Left lung (tissue), 10 donors: ENCODE results near the gene EFNA5. TPM values are rescaled to one million over a fixed set of nuclear protein-coding genes. Genes with fewer than 3 reads are reported as not detected.

Source experiments
- ATAC-seq: fragments of 200-7000 bp; cut with Tn5 transposase; one replicate; pipeline ENCODE4 v1.9.1; 2020; ENCODE audit warnings: moderate library complexity
- DNase-seq, 4 donors: peaks; one replicate each; pipeline ENCODE4 v3.0.0-alpha.2; 2013 to 2020
- H3K27ac ChIP-seq, 2 donors: fragments of 200-600 bp; sonication (generic) in 1 of 2; one replicate each; pipeline versions ENCODE4 v1.5.0 to v1.8.0; 2020 to 2021
- H3K27me3 ChIP-seq, 2 donors: fragments of 200-600 bp; sonication (generic) in 1 of 2; one replicate each; pipeline versions ENCODE4 v1.5.0 to v1.8.0; 2020 to 2021
- H3K36me3 ChIP-seq, 2 donors: fragments of 200-600 bp; sonication (generic) in 1 of 2; one replicate each; pipeline versions ENCODE4 v1.5.0 to v1.8.0; 2020 to 2021
- H3K4me1 ChIP-seq, 2 donors: fragments of 200-600 bp; one replicate each; pipeline ENCODE4 v1.8.0; 2021
- H3K4me3 ChIP-seq, 2 donors: fragments of 200-600 bp; sonication (generic) in 1 of 2; one replicate each; pipeline versions ENCODE4 v1.5.0 to v1.8.0; 2020 to 2021; ENCODE audit warnings: mild to moderate bottlenecking in 1 of 2
- H3K9me3 ChIP-seq, 2 donors: fragments of 200-600 bp; sonication (generic) in 1 of 2; one replicate each; pipeline versions ENCODE4 v1.5.0 to v1.8.0; 2020 to 2021
- CTCF ChIP-seq, 2 donors: fragments of 200-600 bp; sonication (generic) in 1 of 2; IDR thresholded peaks; one replicate each; pipeline versions ENCODE4 v1.5.0 to v1.8.0; 2021; ENCODE audit warnings: antibody characterized with exemption in 2 of 2
- intact Hi-C, 2 donors: fragments of 100-400 bp; cut with DNase I; formaldehyde crosslinking; loops; one replicate each; pipeline versions ENCODE4 v1.11.2 to v1.14.2; 2022
- polyA plus RNA-seq, 6 donors: library from polyadenylated mRNA; unstranded; fragments of 120-200 nt; gene quantifications; one replicate each; pipeline ENCODE4 v1.2.1, GENCODE V29; 2013; ENCODE audit not compliant: insufficient read length in 6 of 6
- total RNA-seq, 2 donors: library from RNA; stranded (reverse); fragmentation: NEBNext Ultra II Directional; extraction: Animal tissue kit (Norgen Biotek cat#: 25700); gene quantifications; one replicate each; pipeline ENCODE4 v1.2.1, GENCODE V29; 2021
- donor health status: DM: no; HTN: yes; CAD: no.
- donor health status: DM: no; HTN: no; CAD: no.

EFNA5 gene
- total and polyA plus RNA-seq, 8 donors, result 8.8 to 28.3 (median 22.8) TPM

GRCh38 chr5:107508097-107508496 is 162.6 kb downstream of the EFNA5 start:
- Histone ChIP-seq H3K4me1 (no peaks in the 10 kb centered on the region), H3K27me3 (no peaks in the 10 kb centered on the region), H3K4me3 (no peak overlapping the region), H3K9me3 (no peaks in the 10 kb centered on the region), H3K36me3 (no peaks in the 10 kb centered on the region), H3K27ac (no peak overlapping the region)
- DNase-seq, result no peak
- no peak for TF ChIP-seq CTCF (IDR thresholded peaks at IDR 0.05)
- ATAC-seq, result peak; percentile 19
- intact Hi-C loops, result no loop called here

GRCh38 chr5:107505763-107506534 is 164.8 kb downstream of the EFNA5 start:
- no peak for TF ChIP-seq CTCF (IDR thresholded peaks at IDR 0.05)
- H3K27ac ChIP-seq, result peak overlapping the region; percentile 9 to 44
- peak in 2 of 4 donors; percentile 15 to 43 for DNase-seq

GRCh38 chr5:107504424-107504823 is 166.3 kb downstream of the EFNA5 start:
- intact Hi-C loops, result no loop called here
- DNase-seq (no peak), ATAC-seq (no peak)
- Histone ChIP-seq H3K36me3 (no peaks in the 10 kb centered on the region), H3K4me3 (no peak overlapping the region), H3K27ac (no peak overlapping the region), H3K9me3 (no peaks in the 10 kb centered on the region), H3K27me3 (no peaks in the 10 kb centered on the region), H3K4me1 (no peaks in the 10 kb centered on the region)
- no peak for TF ChIP-seq CTCF (IDR thresholded peaks at IDR 0.05)

More at GRCh38 chr5:107505763-107506534, 164.8 kb downstream of the EFNA5 start:
- intact Hi-C loops, result no loop called here
- no peaks in the 10 kb centered on the region for H3K4me1 ChIP-seq
- H3K27me3 ChIP-seq, result no peaks in the 10 kb centered on the region
- no peak overlapping the region for H3K4me3 ChIP-seq
- H3K36me3 ChIP-seq, result no peaks in the 10 kb centered on the region
- ATAC-seq, result peak; percentile 94
- H3K9me3 ChIP-seq, result no peaks in the 10 kb centered on the region

GRCh38 chr5:107502676-107503060 is 168.1 kb downstream of the EFNA5 start:
- Histone ChIP-seq H3K4me1 (no peaks in the 10 kb centered on the region), H3K27me3 (no peaks in the 10 kb centered on the region), H3K4me3 (no peak overlapping the region), H3K9me3 (no peaks in the 10 kb centered on the region), H3K27ac (no peak overlapping the region), H3K36me3 (no peaks in the 10 kb centered on the region)
- ATAC-seq (no peak), DNase-seq (no peak)
- intact Hi-C loops, result no loop called here
- TF ChIP-seq CTCF (IDR thresholded peaks at IDR 0.05), result no peak

- H3K9me3 ChIP-seq, result no peaks in the 10 kb centered on the region
- no peaks in the 10 kb centered on the region for H3K27me3 ChIP-seq
- intact Hi-C loops, result no loop called here
- no peak for TF ChIP-seq CTCF (IDR thresholded peaks at IDR 0.05)
- no peaks in the 10 kb centered on the region for H3K4me1 ChIP-seq
- H3K36me3 ChIP-seq, result no peaks in the 10 kb centered on the region
- DNase-seq (no peak), ATAC-seq (no peak)
- H3K4me3 ChIP-seq, result no peak overlapping the region
- H3K27ac ChIP-seq, result no peak overlapping the region
Measured at GRCh38 chr5:107501965-107502675, 168.6 kb downstream of the EFNA5 start.
